HG03280 (cell line): ENCODE results near the gene MALSU1.

Experiments
- ATAC-seq: cut with Tn5 transposase; IDR thresholded peaks from one replicate; pipeline ENCODE4 v1.9.1; 2021; ENCODE audit warnings: mild to moderate bottlenecking, moderate library complexity; ENCODE audit not compliant: unreplicated experiment

MALSU1 gene

GRCh38 chr7:23334482-23335056, 35.4 kb downstream of the MALSU1 start:
- no peak for ATAC-seq

- ATAC-seq: no peak
These were observed 36.0 kb downstream of the MALSU1 start for GRCh38 chr7:23335136-23335535.

GRCh38 chr7:23335621-23336020, 36.5 kb downstream of the MALSU1 start:
- no peak for ATAC-seq

- no peak for ATAC-seq
These were observed 36.9 kb downstream of the MALSU1 start for GRCh38 chr7:23336086-23336485.

GRCh38 chr7:23336799-23337283, 37.7 kb downstream of the MALSU1 start:
- ATAC-seq: no peak

- ATAC-seq: no peak
These were observed 38.2 kb downstream of the MALSU1 start for GRCh38 chr7:23337374-23337773.

GRCh38 chr7:23338439-23338838, 39.3 kb downstream of the MALSU1 start:
- no peak for ATAC-seq

GRCh38 chr7:23338863-23339262, 39.7 kb downstream of the MALSU1 start:
- no peak for ATAC-seq

- no peak for ATAC-seq
These were observed 42.9 kb downstream of the MALSU1 start for GRCh38 chr7:23341846-23342598.

GRCh38 chr7:23343102-23343501, 44.0 kb downstream of the MALSU1 start:
- no peak for ATAC-seq

GRCh38 chr7:23343806-23344475, 44.8 kb downstream of the MALSU1 start:
- ATAC-seq: no peak

GRCh38 chr7:23345601-23346000, 46.5 kb downstream of the MALSU1 start:
- no peak for ATAC-seq

GRCh38 chr7:23346316-23346715, 47.2 kb downstream of the MALSU1 start:
- ATAC-seq: no peak

- no peak for ATAC-seq
These were observed 48.0 kb downstream of the MALSU1 start for GRCh38 chr7:23347033-23347681.

GRCh38 chr7:23347682-23348180, 48.6 kb downstream of the MALSU1 start:
- ATAC-seq: no peak

- ATAC-seq: no peak
These were observed 50.5 kb downstream of the MALSU1 start for GRCh38 chr7:23349484-23350157.

GRCh38 chr7:23350466-23350865, 51.3 kb downstream of the MALSU1 start:
- no peak for ATAC-seq

- ATAC-seq: no peak
These were observed 54.0 kb downstream of the MALSU1 start for GRCh38 chr7:23353172-23353571.

- ATAC-seq: no peak
These were observed 57.0 kb downstream of the MALSU1 start for GRCh38 chr7:23356168-23356567.

GRCh38 chr7:23356726-23357125, 57.6 kb downstream of the MALSU1 start:
- ATAC-seq: no peak
